Activated CD8-positive, alpha-beta T cell treated with anti-CD3 and anti-CD28 coated beads for 36 hours (primary cell): ENCODE measurements around the gene LSP1. TPM values are rescaled to one million over a fixed set of nuclear protein-coding genes. Genes with fewer than 3 reads are reported as not detected.

Source experiments
- ATAC-seq: fragments of 200-7000 bp; cut with Tn5 transposase; one replicate; pipeline ENCODE4 v1.10.0; 2021; ENCODE audit warnings: mild to moderate bottlenecking, moderate library complexity
- CTCF ChIA-PET: fragments of 350-600 bp; sonication (Branson Sonifier 250); formaldehyde crosslinking; loops from one replicate; lab custom pipeline; 2021; ENCODE audit warnings: antibody characterized with exemption; lab: Charles Lee
- POLR2A ChIA-PET: fragments of 350-600 bp; sonication (Branson Sonifier 250); formaldehyde crosslinking; loops from one replicate; lab custom pipeline; 2021; ENCODE audit warnings: antibody characterized with exemption; lab: Charles Lee
- DNase-seq: peaks from one replicate; pipeline ENCODE4 v3.0.0-alpha.2; 2020
- H3K27ac Mint-ChIP-seq: one replicate; pipeline ENCODE4 v1.8.0; 2021; ENCODE audit warnings: mild to moderate bottlenecking, mixed read lengths
- H3K27me3 Mint-ChIP-seq: one replicate; pipeline ENCODE4 v1.8.0; 2021; ENCODE audit warnings: mixed read lengths
- H3K36me3 Mint-ChIP-seq: one replicate; pipeline ENCODE4 v1.8.0; 2021; ENCODE audit warnings: low read depth, mixed read lengths
- H3K4me1 Mint-ChIP-seq: one replicate; pipeline ENCODE4 v1.8.0; 2021; ENCODE audit warnings: low read depth, mixed read lengths
- H3K4me3 Mint-ChIP-seq: one replicate; pipeline ENCODE4 v1.8.0; 2021; ENCODE audit warnings: mild to moderate bottlenecking, moderate library complexity, mixed read lengths
- H3K9me3 Mint-ChIP-seq: one replicate; pipeline ENCODE4 v1.8.0; 2021; ENCODE audit warnings: mixed read lengths
- intact Hi-C: fragments of 100-400 bp; cut with micrococcal nuclease; formaldehyde crosslinking; loops from one replicate; pipeline ENCODE4 v1.10.0; 2022
- total RNA-seq, 2 experiments: library from RNA; stranded (reverse); gene quantifications; one replicate each; pipeline ENCODE4 v1.2.3, GENCODE V29; 2021
- TF ChIP-seq, protein P1 (sequence below): fragments of 200-600 bp; IDR thresholded peaks from one replicate; pipeline ENCODE4 v1.8.0; 2022; ENCODE audit warnings: antibody characterized with exemption, mild to moderate bottlenecking

LSP1 gene
- total RNA-seq, 2 experiments from 2014 or later: 247 to 251 TPM

DNA sequence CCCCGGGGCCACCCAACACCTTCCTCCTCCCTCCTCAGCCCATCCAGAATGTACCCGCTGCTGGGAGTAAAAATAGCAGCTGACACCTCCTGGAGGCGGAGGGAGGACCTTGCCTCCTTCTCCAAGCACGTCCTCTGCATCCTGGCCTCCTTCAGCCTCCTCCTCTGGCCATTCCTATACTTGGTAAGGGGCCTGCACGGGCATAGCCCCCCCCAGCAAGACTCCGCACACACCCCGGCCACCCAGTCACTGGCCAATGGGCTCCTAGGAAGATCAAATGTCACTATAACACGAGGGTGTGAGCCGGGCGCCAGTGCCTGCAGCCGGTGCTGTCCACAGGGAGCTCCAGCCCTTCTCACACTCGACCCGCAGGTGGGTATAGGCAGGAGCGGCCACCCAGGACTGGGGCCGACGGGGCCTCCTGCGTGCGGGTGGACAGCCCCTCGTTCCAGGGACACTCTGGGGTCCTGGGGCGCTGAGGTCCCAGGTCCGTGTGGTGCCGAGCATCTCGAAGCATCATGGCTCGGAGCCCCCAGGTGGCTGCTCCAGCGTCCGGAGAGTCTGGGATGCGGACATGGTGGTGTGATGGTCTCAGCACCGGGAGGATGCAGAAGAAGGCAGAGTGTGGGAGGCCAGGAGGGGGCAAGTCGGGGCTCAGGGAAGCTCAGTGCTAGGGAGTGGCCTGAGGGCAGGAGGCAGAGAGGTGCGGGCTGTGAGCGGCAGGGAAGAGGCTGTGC, 66.7 kb downstream of the LSP1 start, which contains the start of gene TNNT3:
TNNT3 (plus strand) TSS at position 313 of the 737 bp plus-strand sequence. CDS start 3,172 bp downstream, outside the sequence.
- DNase-seq (no peak), ATAC-seq (no peak)
- Mint-ChIP-seq H3K4me3 (no peak within 1 kb of the TSS), H3K27ac (no peak within 1 kb of the TSS), H3K36me3 (no peaks in the 10 kb centered on the region), H3K4me1 (peaks cover 17% of the 10 kb centered on the region), H3K9me3 (peaks cover 1% of the 10 kb centered on the region), H3K27me3 (peaks cover 4% of the 10 kb centered on the region)
- TF ChIP-seq, protein P1, sequence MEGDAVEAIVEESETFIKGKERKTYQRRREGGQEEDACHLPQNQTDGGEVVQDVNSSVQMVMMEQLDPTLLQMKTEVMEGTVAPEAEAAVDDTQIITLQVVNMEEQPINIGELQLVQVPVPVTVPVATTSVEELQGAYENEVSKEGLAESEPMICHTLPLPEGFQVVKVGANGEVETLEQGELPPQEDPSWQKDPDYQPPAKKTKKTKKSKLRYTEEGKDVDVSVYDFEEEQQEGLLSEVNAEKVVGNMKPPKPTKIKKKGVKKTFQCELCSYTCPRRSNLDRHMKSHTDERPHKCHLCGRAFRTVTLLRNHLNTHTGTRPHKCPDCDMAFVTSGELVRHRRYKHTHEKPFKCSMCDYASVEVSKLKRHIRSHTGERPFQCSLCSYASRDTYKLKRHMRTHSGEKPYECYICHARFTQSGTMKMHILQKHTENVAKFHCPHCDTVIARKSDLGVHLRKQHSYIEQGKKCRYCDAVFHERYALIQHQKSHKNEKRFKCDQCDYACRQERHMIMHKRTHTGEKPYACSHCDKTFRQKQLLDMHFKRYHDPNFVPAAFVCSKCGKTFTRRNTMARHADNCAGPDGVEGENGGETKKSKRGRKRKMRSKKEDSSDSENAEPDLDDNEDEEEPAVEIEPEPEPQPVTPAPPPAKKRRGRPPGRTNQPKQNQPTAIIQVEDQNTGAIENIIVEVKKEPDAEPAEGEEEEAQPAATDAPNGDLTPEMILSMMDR: no peak
- CTCF ChIA-PET: no interaction called here
- POLR2A ChIA-PET: interaction anchor here (0.9 to 4.8 kb wide), 2 partner anchors 30 to 65 kb away, joined by 3 to 62 read pairs; partner anchors contain the start of gene PRR33
- intact Hi-C loops: loop anchor here (5.0 kb wide), 1 partner anchor 37 kb away; no protein-coding TSS in a partner anchor

DNA sequence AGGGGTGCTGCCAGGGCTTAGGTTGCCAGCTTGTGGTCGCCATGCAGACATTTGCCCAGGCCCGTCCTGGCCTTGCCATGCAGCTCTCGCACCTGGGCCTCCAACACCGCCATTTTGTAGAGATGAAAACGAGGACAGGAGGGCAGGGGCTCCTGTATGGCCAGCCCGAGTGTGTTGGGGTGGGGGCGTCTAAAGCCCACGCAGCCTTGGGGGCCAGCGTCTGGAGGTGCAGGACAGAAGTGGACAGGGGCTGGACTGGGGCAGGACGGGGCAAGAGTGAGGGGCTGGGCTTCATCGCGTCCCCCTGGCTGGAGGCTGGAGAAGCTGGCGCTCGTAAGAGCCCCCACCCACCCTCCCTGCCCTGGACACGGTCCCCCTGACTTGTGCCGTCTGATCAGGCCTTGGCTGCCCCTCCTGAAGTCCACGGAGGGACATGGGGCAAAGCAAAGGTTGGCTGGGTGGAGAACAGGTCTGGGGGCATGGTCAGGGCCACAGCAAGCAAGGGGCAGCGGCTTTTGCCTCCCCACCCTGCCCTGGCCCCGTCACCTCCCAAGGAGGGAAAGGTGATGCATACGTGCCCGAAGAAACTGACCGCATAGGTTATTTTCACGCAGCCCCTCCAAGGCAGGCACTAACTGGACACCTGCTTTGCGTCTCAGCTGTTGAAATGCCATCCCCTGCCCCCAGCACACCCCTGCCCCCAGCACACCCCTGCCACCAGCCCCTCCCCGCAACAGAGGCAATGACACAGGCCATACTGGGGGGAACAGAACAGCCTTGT, 67.4 kb downstream of the LSP1 start:
- intact Hi-C loops: no loop called here
- Mint-ChIP-seq H3K36me3 (no peaks in the 10 kb centered on the region), H3K9me3 (no peaks in the 10 kb centered on the region), H3K27me3 (no peaks in the 10 kb centered on the region), H3K4me3 (no peak overlapping the region), H3K4me1 (peaks cover 14% of the 10 kb centered on the region), H3K27ac (no peak overlapping the region)
- ChIA-PET CTCF (interaction anchor here (1.7 kb wide), 1 partner anchor 64 kb away, joined by 3 read pairs; no protein-coding TSS in a partner anchor), POLR2A (interaction anchor here (0.6 to 4.8 kb wide), 5 partner anchors 29 to 1374 kb away, joined by 3 to 62 read pairs (median 4); partner anchors contain the start of gene PRR33)
- ATAC-seq (no peak), DNase-seq (no peak)
- TF ChIP-seq, protein P1: no peak

DNA sequence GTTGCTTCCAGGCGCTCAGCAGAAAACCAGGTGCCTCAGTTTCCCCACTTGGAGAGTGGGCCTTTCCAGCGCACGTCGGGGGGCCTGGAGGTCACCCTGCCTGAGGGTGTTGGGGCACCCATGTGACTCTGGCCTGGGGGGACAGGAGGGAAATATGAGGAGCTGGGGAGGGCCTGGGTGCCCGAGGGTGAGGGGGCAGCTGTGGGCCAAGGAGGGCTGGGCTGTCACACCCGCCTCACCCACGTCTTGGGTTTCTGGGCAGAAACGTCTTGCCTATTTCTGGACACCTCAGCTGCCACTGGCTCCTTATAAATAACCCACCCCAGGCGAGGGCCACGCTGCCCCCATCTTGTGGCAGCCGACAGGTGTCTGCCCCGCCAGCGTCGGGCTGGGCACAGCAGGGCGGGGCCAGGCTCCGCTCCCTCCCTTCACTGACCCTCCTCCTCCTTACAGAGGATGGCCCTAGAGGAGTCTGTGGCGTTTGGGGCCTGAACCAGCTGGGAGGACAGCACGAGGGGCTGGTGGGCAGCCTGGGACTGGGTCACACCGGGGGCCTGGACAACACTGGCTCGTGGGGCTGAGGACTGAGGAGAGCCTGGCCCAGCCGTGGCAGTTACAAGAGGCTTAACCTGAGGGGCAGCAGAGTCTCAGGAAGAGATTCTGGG, 68.2 kb downstream of the LSP1 start:
- DNase-seq (no peak), ATAC-seq (no peak)
- intact Hi-C loops: no loop called here
- Mint-ChIP-seq H3K4me1 (peaks cover 10% of the 10 kb centered on the region), H3K27me3 (no peaks in the 10 kb centered on the region), H3K27ac (no peak overlapping the region), H3K36me3 (no peaks in the 10 kb centered on the region), H3K9me3 (no peaks in the 10 kb centered on the region), H3K4me3 (no peak overlapping the region)
- TF ChIP-seq, protein P1: no peak
- ChIA-PET CTCF (interaction anchor here (1.0 to 1.7 kb wide), 4 partner anchors 38 to 227 kb away, joined by 3 to 9 read pairs (median 4); no protein-coding TSS in a partner anchor), POLR2A (interaction anchor here (0.6 to 2.9 kb wide), 4 partner anchors 30 to 1375 kb away, joined by 3 to 25 read pairs (median 4); partner anchors contain the start of gene PRR33)

DNA sequence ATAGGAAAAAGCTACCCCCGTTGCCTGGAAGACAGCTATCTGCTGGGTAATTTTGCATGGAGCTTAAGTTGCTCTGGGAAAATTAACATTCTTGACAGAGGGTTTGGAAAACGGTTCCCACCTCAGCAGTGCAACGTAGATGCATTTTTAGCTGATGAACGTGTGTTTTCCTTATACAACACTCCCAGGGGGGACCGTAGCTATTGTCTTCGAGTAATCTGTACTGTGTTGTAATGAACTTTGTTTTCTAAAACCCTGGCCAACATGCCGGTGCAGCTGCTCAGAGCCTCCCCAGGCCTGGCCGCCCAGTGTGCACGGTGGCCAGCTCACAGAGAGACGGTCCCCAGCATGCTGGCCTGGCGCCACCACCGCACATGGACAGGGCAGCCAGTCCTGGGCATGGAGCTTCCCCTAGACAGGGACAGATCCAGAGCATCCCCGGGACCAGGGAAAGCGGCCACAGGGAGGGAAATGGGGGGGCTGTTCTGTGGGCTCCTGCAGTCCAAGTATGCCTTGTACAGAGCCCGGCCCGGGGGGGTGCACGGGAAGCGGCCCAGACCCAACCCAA, 68.8 kb downstream of the LSP1 start:
- intact Hi-C loops: no loop called here
- TF ChIP-seq, protein P1: no peak
- H3K9me3 Mint-ChIP-seq: no peaks in the 10 kb centered on the region
- H3K27me3 Mint-ChIP-seq: no peaks in the 10 kb centered on the region
- H3K27ac Mint-ChIP-seq: no peak overlapping the region
- H3K4me1 Mint-ChIP-seq: peaks cover 4% of the 10 kb centered on the region
- H3K36me3 Mint-ChIP-seq: no peaks in the 10 kb centered on the region
- ChIA-PET POLR2A (interaction anchor here (0.8 to 2.9 kb wide), 5 partner anchors 14 to 67 kb away, joined by 3 to 25 read pairs (median 4); partner anchors contain the start of gene PRR33), CTCF (interaction anchor here (0.7 to 1.7 kb wide), 7 partner anchors 38 to 228 kb away, joined by 3 to 9 read pairs (median 3); partner anchors contain the start of gene TNNI2)
- no peak for ATAC-seq
- no peak for DNase-seq
- H3K4me3 Mint-ChIP-seq: no peak overlapping the region
